ENCODE measurements around the gene HOXC12. TPM values are rescaled to one million over a fixed set of nuclear protein-coding genes. Genes with fewer than 3 reads are reported as not detected.

HOXC12 gene
- total RNA-seq, 1 donor from 2014 or later, result not detected

GRCh38 chr12:54008260-54008552 is 53.5 kb downstream of the HOXC12 start:
- Mint-ChIP-seq H3K9me3 (no peaks in the 10 kb centered on the region), H3K27ac (peak overlapping the region; percentile 16), H3K27me3 (ENCODE audit: low read depth) (peaks cover 96% of the 10 kb centered on the region), H3K36me3 (peaks cover 2% of the 10 kb centered on the region), H3K4me1 (peaks cover 43% of the 10 kb centered on the region), H3K4me3 (peak overlapping the region; percentile 43)
- DNase-seq (ENCODE audit: low spot score in 2 of 2, unreplicated experiment in 2 of 2), result no peak
- no peak for TF ChIP-seq CTCF (IDR thresholded peaks at IDR 0.05; ENCODE audit: unreplicated experiment)

Small RNA genes within 50 kb of the gene (microRNA-seq; reads per million reads assigned to microRNA genes)
- 93.8 reads per million, percentile 61 among the genes with 10 or more reads in this experiment for gene MIR196A2

Other genes with a start within 250 kb of the HOXC12 start
- 124 to 130 TPM (median 124 TPM) in 3 replicates for gene CALCOCO1, start 227.5 kb upstream of the HOXC12 start, total RNA-seq
- not detected in 3 replicates for gene CISTR, start 202.9 kb upstream of the HOXC12 start, total RNA-seq
- 0.44 to 0.69 TPM (median 0.61 TPM) in 3 replicates for gene HOXC13, start 16.1 kb upstream of the HOXC12 start, total RNA-seq
- gene HOXC11, start 18.2 kb downstream of the HOXC12 start, total RNA-seq, result 0.47 to 0.60 TPM (median 0.47 TPM) in 3 replicates
- gene HOTAIR, start 20.1 kb downstream of the HOXC12 start, total RNA-seq, result 1.1 to 1.8 TPM (median 1.8 TPM) in 3 replicates
- gene HOXC10, start 30.2 kb downstream of the HOXC12 start, total RNA-seq, result 0.95 to 0.97 TPM (median 0.96 TPM) in 3 replicates
- gene HOXC9, start 45.3 kb downstream of the HOXC12 start, total RNA-seq, result 1.1 to 2.0 TPM (median 1.6 TPM) in 3 replicates
- 4.9 to 5.9 TPM (median 5.5 TPM) in 3 replicates for gene HOXC8, start 54.1 kb downstream of the HOXC12 start, total RNA-seq
- 15.5 to 17.4 TPM (median 16.3 TPM) in 3 replicates for gene HOXC6, start 73.5 kb downstream of the HOXC12 start, total RNA-seq
- gene HOXC5, start 78.1 kb downstream of the HOXC12 start, total RNA-seq, result 28.7 to 33.8 TPM (median 29.3 TPM) in 3 replicates
- gene HOXC4, start 98.9 kb downstream of the HOXC12 start, total RNA-seq, result 67.4 to 73.6 TPM (median 69.4 TPM) in 3 replicates
- gene SMUG1, start 234.1 kb downstream of the HOXC12 start, total RNA-seq, result 39.5 to 47.1 TPM (median 46.1 TPM) in 3 replicates